CD4-positive, alpha-beta T cell (primary cell): ENCODE measurements around the gene SH3BGRL3. TPM values are rescaled to one million over a fixed set of nuclear protein-coding genes. Genes with fewer than 3 reads are reported as not detected.

Experiments
- ATAC-seq: fragments of 200-7000 bp; cut with Tn5 transposase; one replicate; pipeline ENCODE4 v1.10.0; 2022; ENCODE audit warnings: mild to moderate bottlenecking; ENCODE audit not compliant: poor library complexity
- CTCF ChIA-PET: fragments of 350-600 bp; sonication (Branson Sonifier 250); formaldehyde crosslinking; loops from one replicate; lab custom pipeline; 2021; ENCODE audit warnings: antibody characterized with exemption, inconsistent platforms; lab: Charles Lee
- POLR2A ChIA-PET: fragments of 350-600 bp; sonication (Branson Sonifier 250); formaldehyde crosslinking; loops from one replicate; lab custom pipeline; 2021; ENCODE audit warnings: antibody characterized with exemption, inconsistent platforms; lab: Charles Lee
- DNase-seq, 14 experiments: peaks; one replicate each; pipeline ENCODE4 v3.0.0-alpha.2; 2013 to 2020; ENCODE audit warnings: mixed read lengths in 2 of 14
- H3K27ac ChIP-seq, 2 donors: one replicate each; pipeline versions ENCODE4 v1.5.1 to v1.7.0; 2013; ENCODE audit warnings: low read length in 2 of 2, low read depth in 1 of 2, mild to moderate bottlenecking in 1 of 2
- H3K27me3 ChIP-seq, 2 experiments: 1 replicate in 1 of 2; 2 replicates in 1 of 2; pipeline versions ENCODE4 v1.6.1 to v1.7.0; 2013; ENCODE audit warnings: low read length in 2 of 2, control low read depth in 1 of 2, mild to moderate bottlenecking in 1 of 2, moderate library complexity in 1 of 2; ENCODE audit not compliant: insufficient read depth in 2 of 2, control insufficient read depth in 1 of 2
- H3K36me3 ChIP-seq: one replicate; pipeline ENCODE4 v1.6.1; 2013; ENCODE audit warnings: low read length, control low read depth; ENCODE audit not compliant: insufficient read depth
- H3K4me1 ChIP-seq: one replicate; pipeline ENCODE4 v1.6.1; 2013; ENCODE audit warnings: low read length, control low read depth; ENCODE audit not compliant: insufficient read depth
- H3K4me3 ChIP-seq: one replicate; pipeline ENCODE4 v1.5.1; 2013; ENCODE audit warnings: mild to moderate bottlenecking, low read length, moderate library complexity
- H3K9me3 ChIP-seq, 2 experiments: 1 replicate in 1 of 2; 2 replicates in 1 of 2; pipeline versions ENCODE4 v1.6.1 to v1.7.0; 2013; ENCODE audit warnings: low read length in 2 of 2, mild to moderate bottlenecking in 2 of 2, control low read depth in 1 of 2, moderate library complexity in 1 of 2; ENCODE audit not compliant: control insufficient read depth in 1 of 2, insufficient read depth in 1 of 2
- H3K27ac Mint-ChIP-seq: one replicate; pipeline ENCODE4 v1.8.0; 2020; ENCODE audit warnings: mixed read lengths
- H3K27me3 Mint-ChIP-seq: one replicate; pipeline ENCODE4 v1.8.0; 2021; ENCODE audit warnings: mixed read lengths
- H3K36me3 Mint-ChIP-seq: one replicate; pipeline ENCODE4 v1.8.0; 2021; ENCODE audit warnings: low read depth, mixed read lengths
- H3K4me1 Mint-ChIP-seq: one replicate; pipeline ENCODE4 v1.8.0; 2021; ENCODE audit warnings: low read depth, mixed read lengths
- H3K4me3 Mint-ChIP-seq: one replicate; pipeline ENCODE4 v1.8.0; 2020; ENCODE audit warnings: mild to moderate bottlenecking, mixed read lengths
- H3K9me3 Mint-ChIP-seq: one replicate; pipeline ENCODE4 v1.8.0; 2020; ENCODE audit warnings: mixed read lengths
- CTCF ChIP-seq: fragments of 200-600 bp; IDR thresholded peaks from one replicate; pipeline ENCODE4 v1.8.0; 2022; ENCODE audit warnings: antibody characterized with exemption, mild to moderate bottlenecking
- intact Hi-C, 2 experiments: fragments of 100-400 bp; cut with DNase I in 1 of 2; cut with micrococcal nuclease in 1 of 2; formaldehyde crosslinking; loops; one replicate each; pipeline versions ENCODE4 v1.15.1 to v1.9.0; 2023 to 2025; cut with DNase I, micrococcal nuclease
- total RNA-seq, 174 experiments: library from RNA in 2 of 174; stranded (reverse) in 2 of 174; gene quantifications; one replicate each; pipeline ENCODE4 v1.2.3 and lab custom pipeline; 2021 to 2026

SH3BGRL3 gene
- total RNA-seq, 2 experiments from 2014 or later = 178 to 193 TPM

- DNase-seq (no peak), ATAC-seq (no peak)
- no peak for TF ChIP-seq CTCF
- Mint-ChIP-seq H3K4me1 (peaks cover 5% of the 10 kb centered on the region), H3K9me3 (no peaks in the 10 kb centered on the region), H3K36me3 (peaks cover 79% of the 10 kb centered on the region), H3K27me3 (no peaks in the 10 kb centered on the region), H3K4me3 (no peak overlapping the region), H3K27ac (no peak overlapping the region)
- ChIA-PET POLR2A (no interaction called here), CTCF (no interaction called here)
- intact Hi-C loops = loop anchor here in 1 of 2 experiments (10.0 kb wide), 1 partner anchor 174 kb away; no protein-coding TSS in a partner anchor
- H3K27me3 ChIP-seq = no peaks in the 10 kb centered on the region
- H3K36me3 ChIP-seq = peaks cover 64% of the 10 kb centered on the region
- no peak overlapping the region for H3K4me3 ChIP-seq
- H3K4me1 ChIP-seq = no peaks in the 10 kb centered on the region
- H3K27ac ChIP-seq = no peak overlapping the region
- no peaks in the 10 kb centered on the region for H3K9me3 ChIP-seq
Observed at GRCh38 chr1:26259005-26259404, 20.9 kb upstream of the SH3BGRL3 start.

GRCh38 chr1:26259578-26259977 is 20.3 kb upstream of the SH3BGRL3 start:
- no peak overlapping the region for H3K4me3 ChIP-seq
- H3K9me3 ChIP-seq = no peaks in the 10 kb centered on the region
- no peaks in the 10 kb centered on the region for H3K4me1 ChIP-seq
- no peak overlapping the region for H3K4me3 Mint-ChIP-seq
- TF ChIP-seq CTCF = no peak
- H3K9me3 Mint-ChIP-seq = no peaks in the 10 kb centered on the region
- H3K27me3 ChIP-seq = no peaks in the 10 kb centered on the region
- H3K27ac ChIP-seq = no peak overlapping the region
- POLR2A ChIA-PET = no interaction called here
- H3K4me1 Mint-ChIP-seq = peaks cover 5% of the 10 kb centered on the region
- H3K27ac Mint-ChIP-seq = no peak overlapping the region
- peak in 2 of 14 experiments; percentile 32 to 35 for DNase-seq
- peaks cover 66% of the 10 kb centered on the region for H3K36me3 ChIP-seq
- intact Hi-C loops = loop anchor here in 1 of 2 experiments (10.0 kb wide), 1 partner anchor 175 kb away; no protein-coding TSS in a partner anchor
- ATAC-seq = no peak
- CTCF ChIA-PET = interaction anchor here (1.1 kb wide), 1 partner anchor 62 kb away, joined by 3 read pairs; no protein-coding TSS in a partner anchor
- no peaks in the 10 kb centered on the region for H3K27me3 Mint-ChIP-seq
- H3K36me3 Mint-ChIP-seq = peaks cover 79% of the 10 kb centered on the region

- peaks cover 56% of the 10 kb centered on the region for H3K36me3 ChIP-seq
- H3K4me3 ChIP-seq = no peak overlapping the region
- H3K4me3 Mint-ChIP-seq = no peak overlapping the region
Observed at GRCh38 chr1:26263212-26263611, 16.7 kb upstream of the SH3BGRL3 start.

More at GRCh38 chr1:26263212-26263611, 16.7 kb upstream of the SH3BGRL3 start:
- H3K27ac Mint-ChIP-seq = no peak overlapping the region
- H3K27ac ChIP-seq = no peak overlapping the region
- no peak for TF ChIP-seq CTCF
- no peaks in the 10 kb centered on the region for H3K9me3 Mint-ChIP-seq
- peaks cover 81% of the 10 kb centered on the region for H3K36me3 Mint-ChIP-seq
- no peaks in the 10 kb centered on the region for H3K27me3 Mint-ChIP-seq
- peaks cover 0 to 3% of the 10 kb centered on the region in 2 experiments for H3K9me3 ChIP-seq
- DNase-seq = no peak
- ChIA-PET POLR2A (no interaction called here), CTCF (interaction anchor here (0.9 kb wide), 1 partner anchor 13 kb away, joined by 3 read pairs; no protein-coding TSS in a partner anchor)
- H3K4me1 ChIP-seq = no peaks in the 10 kb centered on the region
- ATAC-seq = no peak
- intact Hi-C loops = no loop called here
- no peaks in the 10 kb centered on the region for H3K27me3 ChIP-seq
- H3K4me1 Mint-ChIP-seq = peaks cover 5% of the 10 kb centered on the region
